Ramos (cell line): ENCODE results near the gene PSMC3.
"Not testable (repeated sequence)": the region's sequence is repeated elsewhere in the genome, so short reads cannot be mapped to it uniquely, and the experiment has no call there.

Experiments
- in situ Hi-C: fragments of 300-500 bp; cut with MboI; formaldehyde crosslinking; loops from one replicate; pipeline ENCODE4 v1.14.3; 2022; ENCODE audit warnings: low sequenced_read_pairs; ENCODE audit not compliant: unreplicated experiment

The PSMC3 gene

GRCh38 chr11:47426062-47426956 is at the start of gene PSMC3:
PSMC3 (minus strand) TSS chr11:47426439; CDS start chr11:47426279, 160 bp downstream.
- in situ Hi-C loops, result loop anchor here (25.0 kb wide), 1 partner anchor 564 kb away; no protein-coding TSS in a partner anchor

- in situ Hi-C loops, result no loop called here
Measured at GRCh38 chr11:47470671-47471070, 44.4 kb upstream of the PSMC3 start.

GRCh38 chr11:47469361-47470179 is 43.3 kb upstream of the PSMC3 start:
- in situ Hi-C loops, result no loop called here

GRCh38 chr11:47468598-47469214 is 42.5 kb upstream of the PSMC3 start:
- in situ Hi-C loops, result no loop called here

- in situ Hi-C loops, result no loop called here
Measured at GRCh38 chr11:47467357-47467756, 41.1 kb upstream of the PSMC3 start.

- in situ Hi-C loops, result no loop called here
Measured at GRCh38 chr11:47466701-47467250, 40.5 kb upstream of the PSMC3 start.

- in situ Hi-C loops, result no loop called here
Measured at GRCh38 chr11:47466201-47466600, 40.0 kb upstream of the PSMC3 start.

- in situ Hi-C loops, result no loop called here
Measured at GRCh38 chr11:47464483-47464882, 38.2 kb upstream of the PSMC3 start.

GRCh38 chr11:47461876-47462275 is 35.6 kb upstream of the PSMC3 start:
- in situ Hi-C loops, result no loop called here

- in situ Hi-C loops, result no loop called here
Measured at GRCh38 chr11:47460571-47461235, 34.5 kb upstream of the PSMC3 start.

GRCh38 chr11:47454258-47454671 is 28.0 kb upstream of the PSMC3 start:
- in situ Hi-C loops, result not testable (repeated sequence)

- in situ Hi-C loops, result no loop called here
Measured at GRCh38 chr11:47453365-47453764, 27.1 kb upstream of the PSMC3 start.

GRCh38 chr11:47451990-47452389 is 25.8 kb upstream of the PSMC3 start:
- in situ Hi-C loops, result no loop called here

GRCh38 chr11:47451436-47451835 is 25.2 kb upstream of the PSMC3 start:
- in situ Hi-C loops, result no loop called here

GRCh38 chr11:47449541-47449940 is 23.3 kb upstream of the PSMC3 start:
- in situ Hi-C loops, result loop anchor here (25.0 kb wide), 1 partner anchor 587 kb away; no protein-coding TSS in a partner anchor

GRCh38 chr11:47448566-47449427 is 22.6 kb upstream of the PSMC3 start, which contains the start of gene RAPSN:
RAPSN (minus strand) TSS chr11:47449136; CDS start chr11:47448964, 172 bp downstream.
- in situ Hi-C loops, result loop anchor here (25.0 kb wide), 1 partner anchor 586 kb away; no protein-coding TSS in a partner anchor

GRCh38 chr11:47447906-47448305 is 21.7 kb upstream of the PSMC3 start:
- in situ Hi-C loops, result loop anchor here (25.0 kb wide), 1 partner anchor 586 kb away; no protein-coding TSS in a partner anchor

GRCh38 chr11:47446833-47447232 is 20.6 kb upstream of the PSMC3 start:
- in situ Hi-C loops, result loop anchor here (25.0 kb wide), 1 partner anchor 585 kb away; no protein-coding TSS in a partner anchor
